WTC11 (cell line): ENCODE results near the gene CAMSAP1.

Experiments
- ATF1 ChIP-seq: sonication (generic); formaldehyde crosslinking; IDR thresholded peaks from 2 replicates; pipeline ENCODE4 v1.8.1; 2023; ENCODE audit warnings: mild to moderate bottlenecking, moderate library complexity, missing genetic modification reagents
- E2F5 ChIP-seq: sonication (generic); formaldehyde crosslinking; IDR thresholded peaks from 2 replicates; pipeline ENCODE4 v1.8.1; 2022; ENCODE audit warnings: mild to moderate bottlenecking, moderate library complexity, missing genetic modification reagents
- ELF4 ChIP-seq: sonication (generic); formaldehyde crosslinking; IDR thresholded peaks from 2 replicates; pipeline ENCODE4 v1.8.1; 2022; ENCODE audit warnings: low read depth, mild to moderate bottlenecking, moderate library complexity, missing genetic modification reagents
- ERG ChIP-seq: fragments of 250-450 bp; sonication (Bioruptor Pico); IDR thresholded peaks from 2 replicates; pipeline ENCODE4 v1.8.0; 2021; ENCODE audit warnings: mild to moderate bottlenecking
- FOXK1 ChIP-seq: sonication (generic); formaldehyde crosslinking; IDR thresholded peaks from 2 replicates; pipeline ENCODE4 v1.8.0; 2022; ENCODE audit warnings: mild to moderate bottlenecking, moderate library complexity, missing genetic modification reagents
- FOXP4 ChIP-seq: sonication (generic); formaldehyde crosslinking; IDR thresholded peaks from 2 replicates; pipeline ENCODE4 v1.8.0; 2022; ENCODE audit warnings: mild to moderate bottlenecking, missing genetic modification reagents
- NR3C1 ChIP-seq: sonication (generic); formaldehyde crosslinking; conservative IDR thresholded peaks from 2 replicates; pipeline ENCODE4 v1.8.1; 2023; ENCODE audit warnings: low read depth, mild to moderate bottlenecking, missing genetic modification reagents
- SMAD3 ChIP-seq: sonication (generic); formaldehyde crosslinking; IDR thresholded peaks from 2 replicates; pipeline ENCODE4 v1.8.0; 2022; ENCODE audit warnings: missing genetic modification reagents, mild to moderate bottlenecking, borderline replicate concordance
- ZNF121 ChIP-seq: sonication (generic); formaldehyde crosslinking; IDR thresholded peaks from 2 replicates; pipeline ENCODE4 v1.8.0; 2023; ENCODE audit warnings: missing genetic modification reagents
- TF ChIP-seq, protein P1 (sequence below): fragments of 200-600 bp; IDR thresholded peaks from 2 replicates; pipeline ENCODE4 v1.8.0; 2022; ENCODE audit warnings: antibody characterized with exemption
- TF ChIP-seq, protein P2 (sequence below): sonication (generic); formaldehyde crosslinking; IDR thresholded peaks from 2 replicates; pipeline ENCODE4 v1.8.1; 2023; ENCODE audit warnings: mild to moderate bottlenecking, missing genetic modification reagents, moderate library complexity
- TF ChIP-seq, protein P3 (sequence below): sonication (generic); formaldehyde crosslinking; conservative IDR thresholded peaks from 2 replicates; pipeline ENCODE4 v1.8.1; 2023; ENCODE audit warnings: mild to moderate bottlenecking, low read depth, missing genetic modification reagents, moderate library complexity
- TF ChIP-seq, protein P4 (sequence below): sonication (generic); formaldehyde crosslinking; IDR thresholded peaks from 2 replicates; pipeline ENCODE4 v1.8.0; 2022; ENCODE audit warnings: mild to moderate bottlenecking, missing genetic modification reagents
- TF ChIP-seq, protein P5 (sequence below): sonication (generic); formaldehyde crosslinking; IDR thresholded peaks from 2 replicates; pipeline ENCODE4 v1.8.1; 2022; ENCODE audit warnings: missing genetic modification reagents, borderline replicate concordance

DNA sequence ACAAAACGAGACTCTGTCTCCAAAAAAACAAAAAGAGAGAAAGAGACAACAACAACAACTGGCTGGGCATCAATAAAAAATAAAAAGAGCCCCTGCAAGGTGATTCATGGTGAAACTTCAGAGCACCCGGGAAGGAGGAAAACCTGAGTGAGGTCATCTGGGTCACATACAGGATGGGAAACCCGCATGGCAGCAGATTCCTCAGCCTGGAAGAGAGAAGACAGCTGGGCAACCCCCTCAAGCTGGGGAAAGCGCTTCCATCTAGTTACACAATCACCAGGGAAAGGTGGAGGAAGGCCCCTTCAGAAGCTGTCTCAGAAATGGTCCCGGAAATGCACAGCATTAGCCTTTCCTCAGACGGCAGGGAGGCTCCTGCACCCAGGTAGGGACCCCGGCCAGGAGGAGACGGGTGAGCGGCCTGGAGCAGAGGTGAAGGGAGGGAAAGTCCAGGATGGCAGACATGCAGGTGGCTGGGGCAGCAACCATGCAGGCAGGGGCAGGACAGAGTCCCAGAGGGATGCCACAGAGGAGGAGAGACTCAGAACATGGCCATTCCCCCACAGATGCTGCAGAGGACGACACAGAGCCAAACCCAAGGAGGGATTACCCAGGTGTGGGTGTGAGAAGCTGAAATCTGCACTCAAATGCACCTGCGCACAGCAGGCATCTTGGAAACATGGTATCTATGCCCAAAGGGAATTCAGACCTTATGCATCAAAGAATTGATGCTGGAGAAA is 29.4 kb downstream of the CAMSAP1 start:
- TF ChIP-seq, protein P1, sequence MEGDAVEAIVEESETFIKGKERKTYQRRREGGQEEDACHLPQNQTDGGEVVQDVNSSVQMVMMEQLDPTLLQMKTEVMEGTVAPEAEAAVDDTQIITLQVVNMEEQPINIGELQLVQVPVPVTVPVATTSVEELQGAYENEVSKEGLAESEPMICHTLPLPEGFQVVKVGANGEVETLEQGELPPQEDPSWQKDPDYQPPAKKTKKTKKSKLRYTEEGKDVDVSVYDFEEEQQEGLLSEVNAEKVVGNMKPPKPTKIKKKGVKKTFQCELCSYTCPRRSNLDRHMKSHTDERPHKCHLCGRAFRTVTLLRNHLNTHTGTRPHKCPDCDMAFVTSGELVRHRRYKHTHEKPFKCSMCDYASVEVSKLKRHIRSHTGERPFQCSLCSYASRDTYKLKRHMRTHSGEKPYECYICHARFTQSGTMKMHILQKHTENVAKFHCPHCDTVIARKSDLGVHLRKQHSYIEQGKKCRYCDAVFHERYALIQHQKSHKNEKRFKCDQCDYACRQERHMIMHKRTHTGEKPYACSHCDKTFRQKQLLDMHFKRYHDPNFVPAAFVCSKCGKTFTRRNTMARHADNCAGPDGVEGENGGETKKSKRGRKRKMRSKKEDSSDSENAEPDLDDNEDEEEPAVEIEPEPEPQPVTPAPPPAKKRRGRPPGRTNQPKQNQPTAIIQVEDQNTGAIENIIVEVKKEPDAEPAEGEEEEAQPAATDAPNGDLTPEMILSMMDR = no peak
- TF ChIP-seq, protein P2, sequence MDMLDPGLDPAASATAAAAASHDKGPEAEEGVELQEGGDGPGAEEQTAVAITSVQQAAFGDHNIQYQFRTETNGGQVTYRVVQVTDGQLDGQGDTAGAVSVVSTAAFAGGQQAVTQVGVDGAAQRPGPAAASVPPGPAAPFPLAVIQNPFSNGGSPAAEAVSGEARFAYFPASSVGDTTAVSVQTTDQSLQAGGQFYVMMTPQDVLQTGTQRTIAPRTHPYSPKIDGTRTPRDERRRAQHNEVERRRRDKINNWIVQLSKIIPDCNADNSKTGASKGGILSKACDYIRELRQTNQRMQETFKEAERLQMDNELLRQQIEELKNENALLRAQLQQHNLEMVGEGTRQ (CRISPR knock-in tag) = no peak
- no peak for TF ChIP-seq SMAD3 (CRISPR knock-in tag)
- no peak for TF ChIP-seq E2F5 (CRISPR knock-in tag)
- TF ChIP-seq FOXK1 (CRISPR knock-in tag) = no peak
- TF ChIP-seq ELF4 (CRISPR knock-in tag) = no peak
- TF ChIP-seq ATF1 (CRISPR knock-in tag) = no peak
- TF ChIP-seq NR3C1 = no peak
- no peak for TF ChIP-seq FOXP4
- TF ChIP-seq, protein P3, sequence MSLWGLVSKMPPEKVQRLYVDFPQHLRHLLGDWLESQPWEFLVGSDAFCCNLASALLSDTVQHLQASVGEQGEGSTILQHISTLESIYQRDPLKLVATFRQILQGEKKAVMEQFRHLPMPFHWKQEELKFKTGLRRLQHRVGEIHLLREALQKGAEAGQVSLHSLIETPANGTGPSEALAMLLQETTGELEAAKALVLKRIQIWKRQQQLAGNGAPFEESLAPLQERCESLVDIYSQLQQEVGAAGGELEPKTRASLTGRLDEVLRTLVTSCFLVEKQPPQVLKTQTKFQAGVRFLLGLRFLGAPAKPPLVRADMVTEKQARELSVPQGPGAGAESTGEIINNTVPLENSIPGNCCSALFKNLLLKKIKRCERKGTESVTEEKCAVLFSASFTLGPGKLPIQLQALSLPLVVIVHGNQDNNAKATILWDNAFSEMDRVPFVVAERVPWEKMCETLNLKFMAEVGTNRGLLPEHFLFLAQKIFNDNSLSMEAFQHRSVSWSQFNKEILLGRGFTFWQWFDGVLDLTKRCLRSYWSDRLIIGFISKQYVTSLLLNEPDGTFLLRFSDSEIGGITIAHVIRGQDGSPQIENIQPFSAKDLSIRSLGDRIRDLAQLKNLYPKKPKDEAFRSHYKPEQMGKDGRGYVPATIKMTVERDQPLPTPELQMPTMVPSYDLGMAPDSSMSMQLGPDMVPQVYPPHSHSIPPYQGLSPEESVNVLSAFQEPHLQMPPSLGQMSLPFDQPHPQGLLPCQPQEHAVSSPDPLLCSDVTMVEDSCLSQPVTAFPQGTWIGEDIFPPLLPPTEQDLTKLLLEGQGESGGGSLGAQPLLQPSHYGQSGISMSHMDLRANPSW (CRISPR knock-in tag) = no peak
- TF ChIP-seq ERG (CRISPR knock-in tag) = no peak
- TF ChIP-seq, protein P4, sequence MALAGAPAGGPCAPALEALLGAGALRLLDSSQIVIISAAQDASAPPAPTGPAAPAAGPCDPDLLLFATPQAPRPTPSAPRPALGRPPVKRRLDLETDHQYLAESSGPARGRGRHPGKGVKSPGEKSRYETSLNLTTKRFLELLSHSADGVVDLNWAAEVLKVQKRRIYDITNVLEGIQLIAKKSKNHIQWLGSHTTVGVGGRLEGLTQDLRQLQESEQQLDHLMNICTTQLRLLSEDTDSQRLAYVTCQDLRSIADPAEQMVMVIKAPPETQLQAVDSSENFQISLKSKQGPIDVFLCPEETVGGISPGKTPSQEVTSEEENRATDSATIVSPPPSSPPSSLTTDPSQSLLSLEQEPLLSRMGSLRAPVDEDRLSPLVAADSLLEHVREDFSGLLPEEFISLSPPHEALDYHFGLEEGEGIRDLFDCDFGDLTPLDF (CRISPR knock-in tag) = no peak
- TF ChIP-seq, protein P5, sequence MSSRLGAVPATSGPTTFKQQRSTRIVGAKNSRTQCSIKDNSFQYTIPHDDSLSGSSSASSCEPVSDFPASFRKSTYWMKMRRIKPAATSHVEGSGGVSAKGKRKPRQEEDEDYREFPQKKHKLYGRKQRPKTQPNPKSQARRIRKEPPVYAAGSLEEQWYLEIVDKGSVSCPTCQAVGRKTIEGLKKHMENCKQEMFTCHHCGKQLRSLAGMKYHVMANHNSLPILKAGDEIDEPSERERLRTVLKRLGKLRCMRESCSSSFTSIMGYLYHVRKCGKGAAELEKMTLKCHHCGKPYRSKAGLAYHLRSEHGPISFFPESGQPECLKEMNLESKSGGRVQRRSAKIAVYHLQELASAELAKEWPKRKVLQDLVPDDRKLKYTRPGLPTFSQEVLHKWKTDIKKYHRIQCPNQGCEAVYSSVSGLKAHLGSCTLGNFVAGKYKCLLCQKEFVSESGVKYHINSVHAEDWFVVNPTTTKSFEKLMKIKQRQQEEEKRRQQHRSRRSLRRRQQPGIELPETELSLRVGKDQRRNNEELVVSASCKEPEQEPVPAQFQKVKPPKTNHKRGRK (CRISPR knock-in tag) = no peak
- TF ChIP-seq ZNF121 (CRISPR knock-in tag) = no peak
